ENCODE data around the gene SRSF6. TPM values are rescaled to one million over a fixed set of nuclear protein-coding genes. Genes with fewer than 3 reads are reported as not detected.

The SRSF6 gene
- total and polyA plus RNA-seq, 2 of the 4 experiments (the other 2 are of a cell fraction): 72.4 to 134 TPM

- POLR2A ChIA-PET (ENCODE audit: unreplicated experiment): no interaction called here
- WGBS, 2 experiments (ENCODE audit: extremely low coverage in 2 of 2, insufficient read length in 1 of 2): 100% methylated on average over 2 of the region's 4 CpGs; no CpG with 5 or more reads in 1 of the 2 experiments
Observed at GRCh38 chr20:43473381-43473704, 15.6 kb downstream of the SRSF6 start.

More at GRCh38 chr20:43473381-43473704, 15.6 kb downstream of the SRSF6 start:
- no peak overlapping the region for H3K9ac ChIP-seq (ENCODE audit: low read depth, low read length)
- no peak overlapping the region for H2BK120ac ChIP-seq (ENCODE audit: low read depth, low read length)
- no peak overlapping the region for H2BK15ac ChIP-seq (ENCODE audit: low read depth, low read length)
- no peak overlapping the region for H2AK5ac ChIP-seq (ENCODE audit: low read depth, low read length)
- H3K4me1 ChIP-seq (ENCODE audit: control insufficient read depth, insufficient read depth, low read length): no peaks in the 10 kb centered on the region
- H2AFZ ChIP-seq (replicated peaks; ENCODE audit: low read length, poor library complexity): no peak overlapping the region
- no peaks in the 10 kb centered on the region; the same call in 1 of the 2 replicates for H3K27me3 ChIP-seq (ENCODE audit: control insufficient read depth, insufficient read depth, low read length)
- H4K91ac ChIP-seq (ENCODE audit: insufficient read depth, low read depth, low read length): no peak overlapping the region
- H3K27ac ChIP-seq (ENCODE audit: insufficient read depth, low read length): no peak overlapping the region
- intact Hi-C loops (cut with micrococcal nuclease): no loop called here
- H3K79me1 ChIP-seq (ENCODE audit: low read depth in 1 of 2, low read length in 2 of 2): 0 out of 4 replicates have a peak, but pooled peaks cover 0 to 3% of the 10 kb centered on the region in 2 experiments
- in situ Hi-C loops (cut with MboI; ENCODE audit: low sequenced_read_pairs): no loop called here
- H3K14ac ChIP-seq (replicated peaks; ENCODE audit: low read depth, low read length): no peak overlapping the region
- no peak overlapping the region for H3K18ac ChIP-seq (ENCODE audit: low read depth, low read length)
- H3K9me3 ChIP-seq (ENCODE audit: control insufficient read depth, insufficient read depth, low read length): no peaks in the 10 kb centered on the region
- CTCF ChIA-PET: no interaction called here
- no peak overlapping the region for H2AK9ac ChIP-seq (replicated peaks; ENCODE audit: low read depth, low read length, poor library complexity)
- H3K4me2 ChIP-seq (ENCODE audit: low read depth, low read length): no peak overlapping the region
- no peak overlapping the region for H3K56ac ChIP-seq (ENCODE audit: extremely low read depth, insufficient read depth, low read length)
- no peak for DNase-seq
- dilution Hi-C loops (cut with HindIII; ENCODE audit: low sequenced_read_pairs, unreplicated experiment): no loop called here
- no peak overlapping the region for H4K5ac ChIP-seq (ENCODE audit: low read depth, low read length)
- no peak overlapping the region for H3K23ac ChIP-seq (ENCODE audit: low read depth, low read length)
- no peak overlapping the region for H4K8ac ChIP-seq (ENCODE audit: low read depth in 2 of 2, low read length in 2 of 2)
- ATAC-seq (ENCODE audit: low read depth): no peak
- BruUV-seq (replicated peaks): no TSS peak
- TF ChIP-seq FOS (IDR thresholded peaks at IDR 0.05; ENCODE audit: low read depth, low read length) (no peak), NFE2L2 (IDR thresholded peaks at IDR 0.05; ENCODE audit: low read depth, low read length) (no peak), MAZ (IDR thresholded peaks at IDR 0.05; ENCODE audit: borderline replicate concordance, low read depth, low read length) (no peak), CEBPB (IDR thresholded peaks at IDR 0.05; ENCODE audit: low read depth, low read length) (no peak), ELK1 (IDR thresholded peaks at IDR 0.05; ENCODE audit: borderline replicate concordance, low read depth, low read length) (no peak), MXI1 (IDR thresholded peaks at IDR 0.05; ENCODE audit: borderline replicate concordance, low read depth, low read length) (no peak), BHLHE40 (IDR thresholded peaks at IDR 0.05; ENCODE audit: low read depth, low read length) (no peak), CHD1 (IDR thresholded peaks at IDR 0.05; ENCODE audit: low read depth, low read length) (no peak), MAFK (IDR thresholded peaks at IDR 0.05; ENCODE audit: low read depth, low read length) (no peak)
- no peak overlapping the region for H2BK5ac ChIP-seq (ENCODE audit: low read depth, low read length, poor library complexity, severe bottlenecking)
- H4K20me1 ChIP-seq (ENCODE audit: insufficient read depth, low read length): peaks cover 11% of the 10 kb centered on the region; the same call in 1 of the 2 replicates
- H3K4me3 ChIP-seq (ENCODE audit: insufficient read depth, low read depth, low read length): no peak overlapping the region
- peaks cover 2% of the 10 kb centered on the region; the same call in 1 of the 2 replicates for H3K9me1 ChIP-seq (ENCODE audit: insufficient read depth, low read length)
- peaks cover 13% of the 10 kb centered on the region for H3K36me3 ChIP-seq (ENCODE audit: control insufficient read depth, insufficient read depth, low read length)
- H2BK20ac ChIP-seq (ENCODE audit: low read depth, low read length): no peak overlapping the region
- no peak overlapping the region for H3K4ac ChIP-seq (ENCODE audit: low read depth, low read length)
